ENCODE measurements around the gene SPNS2. TPM values are rescaled to one million over a fixed set of nuclear protein-coding genes. Genes with fewer than 3 reads are reported as not detected.
A peak's percentile ranks its signal among the peaks of the same experiment; 100 is the strongest.

SPNS2 gene
- total and polyA plus RNA-seq, 2 donors (not counting 1 experiment from before 2014, with no cell fraction given): 0.48 TPM; not detected in 1

- CTCF ChIA-PET: no interaction called here
- peaks cover 0 to 41% (median 22%) of the 10 kb centered on the region in 4 experiments for H3K27me3 ChIP-seq (replicated peaks in 1 of 4; ENCODE audit: control extremely low read depth in 1 of 4, control insufficient read depth in 3 of 4, insufficient read depth in 4 of 4, low read length in 3 of 4)
- H3K27ac ChIP-seq (ENCODE audit: low read length in 2 of 2): no peak overlapping the region
- 68% methylated on average over 2 of the region's 3 CpGs for WGBS (ENCODE audit: insufficient coverage)
- no peak overlapping the region for H3K4me3 ChIP-seq (ENCODE audit: control extremely low read depth in 1 of 5, extremely low read depth in 1 of 5, insufficient read depth in 1 of 5, low read depth in 2 of 5, low read length in 4 of 5)
- ATAC-seq (ENCODE audit: low read depth) (no peak), DNase-seq (no peak)
- H3K9ac ChIP-seq (ENCODE audit: low read length): no peak overlapping the region
- POLR2A ChIA-PET: no interaction called here
- H2AFZ ChIP-seq (ENCODE audit: insufficient read depth, low read depth, low read length, poor library complexity, severe bottlenecking): no peak overlapping the region
- H4K20me1 ChIP-seq (ENCODE audit: control insufficient read depth, insufficient read depth, low read length, poor library complexity, severe bottlenecking): no peaks in the 10 kb centered on the region
- TF ChIP-seq EZH2 (IDR thresholded peaks at IDR 0.05; ENCODE audit: borderline replicate concordance, insufficient read depth, low read depth, low read length, poor library complexity, severe bottlenecking) (no peak), CTCF (IDR thresholded peaks at IDR 0.05) (no peak)
- Mint-ChIP-seq H3K4me1 (peaks cover 8% of the 10 kb centered on the region), H3K27me3 (peaks cover 44% of the 10 kb centered on the region), H3K27ac (no peak overlapping the region), H3K9me3 (ENCODE audit: insufficient read depth) (no peaks in the 10 kb centered on the region), H3K4me3 (peak overlapping the region; percentile 88)
- no peak overlapping the region for H3K4me2 ChIP-seq (replicated peaks; ENCODE audit: low read depth, low read length, poor library complexity, severe bottlenecking)
- intact Hi-C loops (cut with micrococcal nuclease): no loop called here
- peaks cover 8 to 16% of the 10 kb centered on the region in 2 donors for H3K4me1 ChIP-seq (ENCODE audit: control insufficient read depth in 2 of 2, insufficient read depth in 2 of 2, low read length in 2 of 2)
- H3K79me2 ChIP-seq (ENCODE audit: control insufficient read depth, insufficient read depth, low read length): no peaks in the 10 kb centered on the region
- H3K36me3 ChIP-seq (replicated peaks in 1 of 2; ENCODE audit: control extremely low read depth in 1 of 2, control insufficient read depth in 1 of 2, extremely low read depth in 1 of 2, insufficient read depth in 2 of 2, low read length in 1 of 2): no peaks in the 10 kb centered on the region
- H3K9me3 ChIP-seq (ENCODE audit: control extremely low read depth in 1 of 3, control insufficient read depth in 2 of 3, insufficient read depth in 1 of 3, low read length in 2 of 3): peaks cover 0 to 7% (median 0%) of the 10 kb centered on the region in 3 donors
Observed at GRCh38 chr17:4583206-4583605, 84.5 kb downstream of the SPNS2 start.

GRCh38 chr17:4583782-4584100 lies 85.1 kb downstream of the SPNS2 start:
- peak overlapping the region; percentile 89 for H3K4me2 ChIP-seq (replicated peaks; ENCODE audit: low read depth, low read length, poor library complexity, severe bottlenecking)
- H3K27me3 ChIP-seq (replicated peaks in 1 of 4; ENCODE audit: control extremely low read depth in 1 of 4, control insufficient read depth in 3 of 4, insufficient read depth in 4 of 4, low read length in 3 of 4): peaks cover 0 to 41% (median 22%) of the 10 kb centered on the region in 4 experiments
- H3K9me3 ChIP-seq (ENCODE audit: control extremely low read depth in 1 of 3, control insufficient read depth in 2 of 3, insufficient read depth in 1 of 3, low read length in 2 of 3): peaks cover 0 to 7% (median 0%) of the 10 kb centered on the region in 3 donors
- DNase-seq (no peak), ATAC-seq (ENCODE audit: low read depth) (peak; percentile 59)
- TF ChIP-seq CTCF (IDR thresholded peaks at IDR 0.05): no peak
- TF ChIP-seq EZH2 (IDR thresholded peaks at IDR 0.05; ENCODE audit: borderline replicate concordance, insufficient read depth, low read depth, low read length, poor library complexity, severe bottlenecking): no peak
- POLR2A ChIA-PET: interaction anchor here (0.6 kb wide), 1 partner anchor 19 kb away, joined by 3 read pairs; no protein-coding TSS in a partner anchor
- Mint-ChIP-seq H3K9me3 (ENCODE audit: insufficient read depth) (no peaks in the 10 kb centered on the region), H3K27ac (no peak overlapping the region), H3K4me3 (peak overlapping the region; percentile 88), H3K4me1 (peaks cover 8% of the 10 kb centered on the region), H3K27me3 (peaks cover 44% of the 10 kb centered on the region)
- WGBS (ENCODE audit: insufficient coverage): 38% methylated on average over 9 of the region's 12 CpGs
- no peak overlapping the region for H3K27ac ChIP-seq (ENCODE audit: low read length in 2 of 2)
- no peaks in the 10 kb centered on the region for H3K36me3 ChIP-seq (replicated peaks in 1 of 2; ENCODE audit: control extremely low read depth in 1 of 2, control insufficient read depth in 1 of 2, extremely low read depth in 1 of 2, insufficient read depth in 2 of 2, low read length in 1 of 2)
- intact Hi-C loops (cut with micrococcal nuclease): no loop called here
- H4K20me1 ChIP-seq (ENCODE audit: control insufficient read depth, insufficient read depth, low read length, poor library complexity, severe bottlenecking): no peaks in the 10 kb centered on the region
- peak overlapping the region in 4 of 5 experiments; percentile 20 to 47 (median 41) for H3K4me3 ChIP-seq (ENCODE audit: control extremely low read depth in 1 of 5, extremely low read depth in 1 of 5, insufficient read depth in 1 of 5, low read depth in 2 of 5, low read length in 4 of 5)
- no peaks in the 10 kb centered on the region for H3K79me2 ChIP-seq (ENCODE audit: control insufficient read depth, insufficient read depth, low read length)
- H2AFZ ChIP-seq (ENCODE audit: insufficient read depth, low read depth, low read length, poor library complexity, severe bottlenecking): peak overlapping the region; percentile 50
- CTCF ChIA-PET: no interaction called here
- H3K9ac ChIP-seq (ENCODE audit: low read length): peak overlapping the region; percentile 52
- peaks cover 8 to 16% of the 10 kb centered on the region in 2 donors for H3K4me1 ChIP-seq (ENCODE audit: control insufficient read depth in 2 of 2, insufficient read depth in 2 of 2, low read length in 2 of 2)

Data from B cell (primary cell).